NCI-H748 treated with DMSO at 0.1 percent for 48 hours (cell line): ENCODE data around the gene LRRC28.

Source experiments
- DNase-seq: peaks from one replicate; lab custom pipeline; 2025; lab: John Stamatoyannopoulos, UW

LRRC28 gene

DNA sequence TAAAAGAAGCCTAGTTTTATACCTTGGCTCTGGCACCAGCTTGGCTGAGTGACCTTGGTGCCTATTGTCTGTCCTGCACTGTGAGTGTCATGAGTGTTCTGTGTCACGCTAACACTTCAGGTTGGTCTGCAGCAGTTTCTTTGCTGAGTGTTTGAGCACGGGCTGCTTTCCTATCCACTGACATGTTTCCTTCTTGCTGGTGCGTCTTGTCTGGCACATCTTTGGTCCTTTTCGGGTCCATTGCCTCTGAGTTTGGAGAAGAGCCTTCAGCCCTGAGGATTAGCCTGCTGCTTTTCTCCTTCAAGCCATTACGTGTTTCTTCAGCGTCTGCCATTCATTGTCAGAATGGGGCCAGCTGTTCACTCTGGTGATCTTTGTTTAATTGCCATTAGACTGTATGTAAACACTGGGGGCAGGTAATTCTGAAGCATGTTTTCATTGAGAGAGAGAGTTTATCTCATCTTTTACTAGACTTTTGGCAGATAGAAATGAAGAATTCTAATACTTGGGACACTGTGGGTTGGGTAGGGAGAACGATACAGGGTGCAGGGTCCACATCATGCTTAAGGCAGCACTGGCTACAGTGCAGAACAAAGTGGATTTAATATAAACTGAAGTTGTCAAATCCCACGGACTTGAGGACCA is 55.5 kb downstream of the LRRC28 start:
- peak; percentile 18 for DNase-seq

DNA sequence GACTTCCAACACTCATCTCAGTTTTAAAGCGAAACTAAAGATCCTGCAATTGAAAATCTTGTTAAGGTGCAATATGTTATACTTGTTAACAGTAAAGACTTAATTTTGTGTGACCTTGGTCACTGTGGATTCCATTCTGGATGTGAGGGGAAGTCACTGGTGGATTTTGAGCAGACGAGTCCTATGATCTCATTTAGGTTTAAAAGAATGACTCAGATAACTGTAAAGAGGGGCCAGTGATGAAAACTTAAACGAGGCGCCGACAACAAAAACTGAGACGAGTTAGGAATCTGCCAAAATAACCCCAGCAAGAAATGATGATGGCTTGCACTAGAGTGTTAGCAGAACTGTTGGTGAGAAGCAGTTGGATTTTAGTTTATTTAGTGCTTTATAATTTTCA is 56.5 kb downstream of the LRRC28 start:
- DNase-seq = no peak

GRCh38 chr15:99310745-99311144 is 59.5 kb downstream of the LRRC28 start:
- no peak for DNase-seq

GRCh38 chr15:99312228-99312627 is 60.9 kb downstream of the LRRC28 start:
- DNase-seq = no peak

DNA sequence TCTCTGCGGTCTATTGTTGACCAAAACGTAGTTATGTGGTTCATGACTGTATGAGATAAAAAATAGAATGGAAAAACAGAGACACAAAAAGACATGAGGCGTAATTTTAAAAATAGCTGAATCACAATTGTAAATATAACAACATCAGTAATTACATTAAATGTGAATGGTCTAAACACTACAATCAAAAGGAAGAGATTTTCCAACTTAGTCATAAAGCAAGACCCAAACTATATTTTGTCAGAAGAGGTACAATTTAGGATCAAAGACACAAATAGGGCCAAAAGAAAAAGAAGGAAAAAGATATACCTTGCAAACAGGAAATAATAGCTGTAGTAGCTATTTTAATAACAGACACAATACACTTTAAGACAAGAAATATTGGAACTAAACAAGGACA is 61.5 kb downstream of the LRRC28 start:
- DNase-seq = no peak

DNA sequence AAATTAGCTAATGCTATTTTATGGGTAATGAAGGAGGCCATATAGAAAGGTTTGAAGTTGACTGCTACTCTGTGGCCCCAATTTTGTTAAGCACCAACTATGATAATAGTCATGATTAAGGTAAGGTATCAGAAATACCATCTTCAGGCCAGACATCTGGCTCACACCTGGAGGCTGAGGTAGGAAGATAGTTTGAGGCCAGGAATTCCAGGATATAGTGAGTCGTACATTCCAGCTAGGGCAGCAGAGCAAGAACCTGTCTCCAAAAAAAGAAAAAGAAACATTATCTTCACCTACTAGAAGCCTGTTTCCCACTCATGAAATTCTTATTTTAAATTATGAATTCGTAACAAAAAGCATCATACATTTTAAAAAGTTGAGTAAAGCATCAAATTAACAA is 64.4 kb downstream of the LRRC28 start:
- no peak for DNase-seq

- DNase-seq = no peak
Observed at GRCh38 chr15:99320374-99321215, 69.3 kb downstream of the LRRC28 start.

DNA sequence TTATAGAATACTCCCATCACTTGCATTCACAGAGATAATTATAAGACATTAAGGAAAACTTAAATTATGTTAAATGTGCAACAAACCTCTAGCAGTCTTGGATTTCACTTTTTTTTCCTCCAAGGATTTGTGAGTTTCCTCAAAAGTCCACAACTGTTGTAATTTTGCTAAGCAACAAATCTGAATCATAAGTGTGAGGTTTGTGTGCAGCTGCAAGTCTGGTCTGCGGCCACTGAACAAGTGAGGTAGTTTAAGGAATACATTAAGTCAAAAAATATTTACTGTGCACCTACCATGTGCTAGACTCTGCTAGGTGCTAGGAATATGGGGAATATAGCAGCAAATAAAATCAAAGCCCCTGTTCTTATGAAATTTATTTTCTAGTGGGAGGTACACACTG is 70.2 kb downstream of the LRRC28 start:
- no peak for DNase-seq

GRCh38 chr15:99322643-99323405 is 71.5 kb downstream of the LRRC28 start:
- no peak for DNase-seq

DNA sequence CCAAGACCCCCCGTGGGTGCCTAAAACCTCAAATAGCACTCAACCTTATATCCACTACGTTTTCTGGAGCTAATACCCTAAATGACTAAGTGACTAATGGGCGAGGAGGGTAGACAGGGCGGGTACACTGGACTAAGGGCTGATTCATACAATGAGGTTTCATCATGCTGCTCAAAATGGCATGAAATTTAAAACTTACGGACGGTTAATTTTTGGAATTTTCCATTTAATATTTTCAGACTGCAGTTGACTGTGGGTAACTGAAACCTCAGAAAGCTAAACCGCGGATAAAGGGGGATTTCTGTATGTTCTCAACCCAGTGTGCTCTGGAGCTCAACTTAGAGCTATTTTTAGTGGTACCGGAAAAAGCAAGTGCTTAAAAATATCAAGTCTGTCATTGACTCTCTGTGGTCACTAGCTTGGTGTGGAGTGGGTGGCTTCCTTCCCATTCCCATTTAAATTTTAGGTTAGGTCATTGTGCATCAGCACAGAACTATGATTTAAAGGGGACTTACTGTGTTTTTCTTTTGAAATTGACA is 72.9 kb downstream of the LRRC28 start:
- no peak for DNase-seq

GRCh38 chr15:99324700-99325099 is 73.4 kb downstream of the LRRC28 start:
- no peak for DNase-seq

DNA sequence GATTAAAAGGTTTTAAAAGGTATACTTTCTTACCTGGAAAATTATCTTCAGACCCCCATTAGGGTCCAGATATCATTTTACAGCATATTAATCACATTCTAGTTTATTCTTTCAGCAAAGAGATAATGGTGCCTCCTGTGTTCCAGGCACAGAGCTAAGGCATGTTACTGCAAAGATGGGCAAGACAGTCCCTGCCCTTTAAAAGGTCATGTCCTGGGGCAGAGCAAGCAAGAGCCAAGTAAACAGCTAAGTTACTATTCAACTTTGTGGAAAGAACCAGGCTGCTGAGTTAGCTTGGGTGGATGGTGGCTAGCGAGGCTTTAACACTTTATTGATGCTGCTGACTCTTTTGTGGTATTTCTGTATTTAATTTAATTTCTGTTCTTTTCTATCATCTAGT is 75.0 kb downstream of the LRRC28 start:
- DNase-seq = no peak

- no peak for DNase-seq
Observed at GRCh38 chr15:99328106-99329072, 77.1 kb downstream of the LRRC28 start.

DNA sequence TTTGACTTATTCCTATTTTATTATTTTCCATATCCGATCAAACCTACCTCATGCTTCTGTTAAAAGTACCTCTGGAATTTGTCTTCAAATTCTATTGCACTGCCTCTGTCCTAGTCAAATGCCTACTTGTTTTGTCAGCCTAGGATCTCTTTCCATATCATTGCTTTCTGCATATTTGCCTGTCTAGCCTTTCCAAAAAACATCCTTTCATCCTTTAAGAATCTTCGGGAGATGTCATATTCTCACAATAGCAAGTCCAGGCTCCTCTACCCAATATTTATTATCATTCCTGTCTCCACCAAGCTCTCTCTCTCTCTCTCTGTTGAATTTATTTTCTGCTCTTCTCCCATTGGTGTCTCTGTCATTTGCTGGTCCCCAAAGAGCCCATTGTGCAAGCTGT is 80.1 kb downstream of the LRRC28 start:
- DNase-seq = no peak

GRCh38 chr15:99333413-99333812 is 82.1 kb downstream of the LRRC28 start:
- no peak for DNase-seq

DNA sequence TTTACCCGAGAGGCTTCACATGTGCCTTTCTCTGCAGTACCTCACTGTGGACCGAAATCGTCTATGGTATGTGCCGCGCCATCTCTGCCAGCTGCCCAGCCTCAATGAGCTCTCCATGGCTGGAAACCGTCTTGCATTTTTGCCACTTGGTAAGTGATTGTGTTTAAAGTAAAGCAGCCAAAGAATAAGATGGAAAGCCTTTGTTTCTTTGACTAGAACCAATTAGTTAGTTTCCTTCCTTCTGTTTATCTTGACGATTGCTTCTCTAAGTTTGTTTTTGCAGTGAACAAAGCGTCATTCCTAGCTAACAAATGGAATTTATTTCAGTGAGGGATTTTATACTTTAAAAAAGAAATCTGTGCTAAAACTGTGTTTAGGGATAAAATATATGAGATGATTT is 82.7 kb downstream of the LRRC28 start:
- DNase-seq = no peak

DNA sequence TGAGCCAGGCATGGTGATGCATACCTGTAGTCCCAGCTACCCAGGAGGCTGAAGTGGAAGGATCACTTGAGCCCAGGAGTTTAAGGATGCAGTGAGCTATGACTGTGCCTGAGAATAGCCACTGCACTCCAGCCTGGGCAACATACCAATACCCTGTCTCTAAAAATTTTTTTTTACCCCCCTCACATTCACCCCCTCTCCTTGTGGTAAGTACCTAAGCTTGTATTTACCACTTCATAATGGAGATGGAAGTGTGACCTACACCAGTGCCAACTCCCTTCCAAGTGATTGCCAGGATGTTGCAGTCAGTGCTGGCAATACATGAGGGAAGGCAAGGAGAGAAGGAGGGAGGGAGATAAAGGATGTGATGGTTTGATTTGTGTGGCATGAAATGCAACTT is 84.2 kb downstream of the LRRC28 start:
- no peak for DNase-seq

GRCh38 chr15:99336794-99337193 is 85.5 kb downstream of the LRRC28 start:
- no peak for DNase-seq

GRCh38 chr15:99340347-99340746 is 89.1 kb downstream of the LRRC28 start:
- no peak for DNase-seq

DNA sequence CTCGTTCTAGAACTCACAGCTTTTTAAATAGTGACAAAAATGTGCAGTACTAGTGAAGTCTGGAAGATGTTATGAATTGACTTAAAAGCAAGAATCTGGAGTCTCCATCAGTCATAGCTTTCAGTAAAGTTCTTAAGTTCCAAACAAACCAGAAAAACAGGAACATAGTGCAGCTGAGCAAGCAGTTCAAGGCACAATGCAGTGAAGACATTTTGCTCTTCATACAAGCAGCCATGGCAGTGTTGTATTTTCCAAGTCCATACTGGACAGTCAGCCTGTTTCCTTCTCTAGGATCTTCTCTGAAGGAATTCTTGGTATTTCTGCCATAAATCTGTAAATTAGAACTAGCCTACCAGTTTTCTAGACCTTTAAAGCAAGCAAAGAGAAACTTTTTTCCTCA is 90.5 kb downstream of the LRRC28 start:
- DNase-seq = no peak

- DNase-seq = no peak
Observed at GRCh38 chr15:99343208-99343607, 91.9 kb downstream of the LRRC28 start.
